ENCODE measurements around the gene EIF5. TPM values are rescaled to one million over a fixed set of nuclear protein-coding genes. Genes with fewer than 3 reads are reported as not detected.

The EIF5 gene
- total RNA-seq, 1 donor from 2014 or later: 261 TPM

GRCh38 chr14:103372017-103372416 lies 38.0 kb downstream of the EIF5 start:
- intact Hi-C loops (cut with micrococcal nuclease): no loop called here
- H3K27me3 Mint-ChIP-seq (ENCODE audit: low read depth): peaks cover 8% of the 10 kb centered on the region
- no peak overlapping the region for H3K27ac Mint-ChIP-seq

DNA sequence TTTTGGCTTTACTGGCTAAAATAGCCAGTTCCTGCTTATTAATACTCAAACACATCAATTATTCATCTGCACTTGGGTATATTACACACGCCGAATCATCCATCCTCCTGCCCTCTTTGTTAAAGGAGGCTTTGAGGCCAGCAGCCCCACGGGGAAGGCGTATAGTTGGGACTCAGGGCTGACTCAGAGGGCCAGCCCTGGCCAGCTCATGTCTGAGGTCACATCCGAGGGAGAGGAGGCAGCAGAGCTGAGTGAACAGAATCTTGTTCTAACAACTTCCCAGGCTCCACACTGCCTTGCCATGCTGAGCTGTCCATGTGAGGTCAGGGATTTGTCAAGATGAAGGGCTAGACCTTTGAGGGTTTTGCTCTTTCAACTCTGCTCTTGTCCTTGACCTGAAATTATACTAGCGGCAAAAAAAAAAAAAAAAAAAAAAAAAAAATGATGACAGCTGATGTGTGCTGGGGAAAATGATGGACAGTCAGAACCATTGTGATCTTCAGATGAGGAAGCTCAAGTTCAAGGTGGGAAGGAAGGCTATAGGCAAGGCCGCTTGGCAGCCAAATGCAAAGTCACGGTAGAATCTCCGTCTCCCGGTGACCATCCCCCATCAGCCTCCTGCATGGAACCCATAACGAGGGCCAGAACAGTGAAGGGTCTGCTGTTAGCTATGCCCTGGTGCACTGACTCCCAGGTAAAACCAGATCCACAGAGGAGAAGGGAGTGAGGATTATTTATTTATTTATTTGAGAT lies 38.7 kb downstream of the EIF5 start:
- H3K27ac Mint-ChIP-seq: no peak overlapping the region
- no peaks in the 10 kb centered on the region for H3K36me3 Mint-ChIP-seq (ENCODE audit: low read depth)
- peaks cover 5% of the 10 kb centered on the region for H3K4me1 Mint-ChIP-seq (ENCODE audit: low read depth)
- peaks cover 8% of the 10 kb centered on the region for H3K27me3 Mint-ChIP-seq (ENCODE audit: low read depth)
- intact Hi-C loops (cut with micrococcal nuclease): no loop called here
- DNase-seq (ENCODE audit: low spot score): no peak
- H3K4me3 Mint-ChIP-seq (ENCODE audit: low read depth): no peak overlapping the region
- H3K9me3 Mint-ChIP-seq: no peaks in the 10 kb centered on the region

More at GRCh38 chr14:103372017-103372416, 38.0 kb downstream of the EIF5 start:
- no peaks in the 10 kb centered on the region for H3K9me3 Mint-ChIP-seq
- no peaks in the 10 kb centered on the region for H3K36me3 Mint-ChIP-seq (ENCODE audit: low read depth)
- H3K4me1 Mint-ChIP-seq (ENCODE audit: low read depth): peaks cover 5% of the 10 kb centered on the region
- DNase-seq (ENCODE audit: low spot score): no peak
- H3K4me3 Mint-ChIP-seq (ENCODE audit: low read depth): no peak overlapping the region

- Mint-ChIP-seq H3K27ac (no peak overlapping the region), H3K9me3 (no peaks in the 10 kb centered on the region), H3K36me3 (ENCODE audit: low read depth) (no peaks in the 10 kb centered on the region), H3K27me3 (ENCODE audit: low read depth) (peaks cover 8% of the 10 kb centered on the region), H3K4me1 (ENCODE audit: low read depth) (peaks cover 5% of the 10 kb centered on the region), H3K4me3 (ENCODE audit: low read depth) (no peak overlapping the region)
- DNase-seq (ENCODE audit: low spot score): no peak
- intact Hi-C loops (cut with micrococcal nuclease): no loop called here
Observed at GRCh38 chr14:103374121-103374520, 40.1 kb downstream of the EIF5 start.

DNA sequence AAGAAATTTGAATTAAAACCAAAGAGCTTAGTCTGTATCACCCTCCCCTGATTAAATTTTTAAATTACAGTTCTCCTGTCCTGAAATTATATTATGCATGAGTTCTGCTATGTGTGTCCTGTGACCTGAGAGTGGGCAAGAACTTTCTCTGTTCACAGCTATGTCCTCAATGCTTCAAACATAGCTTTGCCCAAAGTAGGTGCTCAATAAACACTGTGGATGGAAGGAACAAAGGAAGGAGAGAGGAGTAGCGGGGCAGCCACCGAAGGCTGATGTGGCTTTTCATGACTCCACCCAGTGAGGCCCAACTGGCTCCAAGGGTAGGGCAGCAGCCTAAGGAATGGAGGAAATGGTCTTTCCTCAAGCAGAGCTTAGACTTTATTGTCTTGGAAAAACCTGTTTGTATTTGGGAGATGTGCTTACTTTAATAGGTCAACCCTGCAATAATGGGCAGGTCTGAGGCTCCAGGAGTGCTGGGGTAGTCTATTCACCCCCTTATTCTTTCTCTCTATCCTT lies 43.5 kb downstream of the EIF5 start:
- intact Hi-C loops (cut with micrococcal nuclease): no loop called here

GRCh38 chr14:103378038-103378854 lies 44.2 kb downstream of the EIF5 start:
- Mint-ChIP-seq H3K36me3 (ENCODE audit: low read depth) (no peaks in the 10 kb centered on the region), H3K4me3 (ENCODE audit: low read depth) (no peak overlapping the region), H3K9me3 (no peaks in the 10 kb centered on the region), H3K27ac (no peak overlapping the region), H3K27me3 (ENCODE audit: low read depth) (peaks cover 8% of the 10 kb centered on the region), H3K4me1 (ENCODE audit: low read depth) (peaks cover 12% of the 10 kb centered on the region)
- no peak for DNase-seq (ENCODE audit: low spot score)
- intact Hi-C loops (cut with micrococcal nuclease): no loop called here

More for the DNA sequence above, 43.5 kb downstream of the EIF5 start:
- peaks cover 11% of the 10 kb centered on the region for H3K4me1 Mint-ChIP-seq (ENCODE audit: low read depth)
- H3K4me3 Mint-ChIP-seq (ENCODE audit: low read depth): no peak overlapping the region
- H3K27ac Mint-ChIP-seq: no peak overlapping the region
- DNase-seq (ENCODE audit: low spot score): no peak
- no peaks in the 10 kb centered on the region for H3K36me3 Mint-ChIP-seq (ENCODE audit: low read depth)
- H3K27me3 Mint-ChIP-seq (ENCODE audit: low read depth): peaks cover 8% of the 10 kb centered on the region
- H3K9me3 Mint-ChIP-seq: no peaks in the 10 kb centered on the region

- Mint-ChIP-seq H3K27ac (no peak overlapping the region), H3K9me3 (no peaks in the 10 kb centered on the region), H3K36me3 (ENCODE audit: low read depth) (peaks cover under 1% of the 10 kb centered on the region), H3K4me3 (ENCODE audit: low read depth) (no peak overlapping the region), H3K4me1 (ENCODE audit: low read depth) (peaks cover 15% of the 10 kb centered on the region), H3K27me3 (ENCODE audit: low read depth) (peaks cover 6% of the 10 kb centered on the region)
- DNase-seq (ENCODE audit: low spot score): no peak
- intact Hi-C loops (cut with micrococcal nuclease): loop anchor here (10.0 kb wide), 1 partner anchor 254 kb away; no protein-coding TSS in a partner anchor
Observed at GRCh38 chr14:103380719-103381377, 46.8 kb downstream of the EIF5 start.

DNA sequence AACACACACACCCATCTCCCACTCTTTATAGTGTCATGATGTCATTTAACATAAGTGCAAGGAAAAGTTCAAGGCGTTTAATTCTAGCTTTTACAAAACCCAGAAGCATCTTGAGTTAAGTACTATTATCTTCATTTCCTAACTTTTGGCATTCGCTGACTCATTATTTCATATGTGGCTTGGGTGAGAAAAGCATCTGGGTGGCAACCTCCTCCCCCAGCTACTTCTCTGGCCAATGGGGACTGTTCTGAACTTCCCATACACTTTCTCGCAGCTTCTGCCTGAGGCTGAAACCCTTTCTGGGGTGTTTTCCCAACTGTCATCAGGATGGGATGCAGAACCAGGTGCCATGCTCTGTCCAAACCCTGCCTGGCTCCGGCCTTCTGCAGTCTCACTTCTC lies 48.3 kb downstream of the EIF5 start:
- Mint-ChIP-seq H3K27ac (no peak overlapping the region), H3K9me3 (no peaks in the 10 kb centered on the region)
- intact Hi-C loops (cut with micrococcal nuclease): loop anchor here (10.0 kb wide), 1 partner anchor 252 kb away; no protein-coding TSS in a partner anchor

GRCh38 chr14:103384450-103385151 lies 50.6 kb downstream of the EIF5 start:
- peak overlapping the region; percentile 89 for H3K27ac Mint-ChIP-seq
- intact Hi-C loops (cut with micrococcal nuclease): loop anchor here (1.0 to 10.0 kb wide), 4 partner anchors 10 to 250 kb away; partner anchors contain the start of gene EIF5

More for the DNA sequence above, 48.3 kb downstream of the EIF5 start:
- H3K4me1 Mint-ChIP-seq (ENCODE audit: low read depth): peaks cover 21% of the 10 kb centered on the region
- H3K4me3 Mint-ChIP-seq (ENCODE audit: low read depth): no peak overlapping the region
- H3K36me3 Mint-ChIP-seq (ENCODE audit: low read depth): peaks cover 5% of the 10 kb centered on the region
- DNase-seq (ENCODE audit: low spot score): no peak
- H3K27me3 Mint-ChIP-seq (ENCODE audit: low read depth): peaks cover 5% of the 10 kb centered on the region

GRCh38 chr14:103385152-103385928 lies 51.3 kb downstream of the EIF5 start, which contains the start of gene MARK3:
Gene MARK3, plus strand, starts transcription at chr14:103385415. Its CDS starts 615 bp downstream, at chr14:103386030.
- peak; percentile 96 for DNase-seq (ENCODE audit: low spot score)
- Mint-ChIP-seq H3K27me3 (ENCODE audit: low read depth) (peaks cover 5% of the 10 kb centered on the region), H3K4me3 (ENCODE audit: low read depth) (peak within 1 kb of the TSS; percentile 99), H3K9me3 (no peaks in the 10 kb centered on the region), H3K36me3 (ENCODE audit: low read depth) (peaks cover 11% of the 10 kb centered on the region), H3K27ac (peak within 1 kb of the TSS; percentile 93), H3K4me1 (ENCODE audit: low read depth) (peaks cover 27% of the 10 kb centered on the region)
- intact Hi-C loops (cut with micrococcal nuclease): loop anchor here (1.0 to 10.0 kb wide), 4 partner anchors 9 to 249 kb away; partner anchors contain the start of gene EIF5

More at GRCh38 chr14:103384450-103385151, 50.6 kb downstream of the EIF5 start:
- Mint-ChIP-seq H3K9me3 (no peaks in the 10 kb centered on the region), H3K36me3 (ENCODE audit: low read depth) (peaks cover 11% of the 10 kb centered on the region), H3K4me3 (ENCODE audit: low read depth) (peak overlapping the region; percentile 87), H3K27me3 (ENCODE audit: low read depth) (peaks cover 5% of the 10 kb centered on the region), H3K4me1 (ENCODE audit: low read depth) (peaks cover 27% of the 10 kb centered on the region)
- DNase-seq (ENCODE audit: low spot score): no peak

DNA sequence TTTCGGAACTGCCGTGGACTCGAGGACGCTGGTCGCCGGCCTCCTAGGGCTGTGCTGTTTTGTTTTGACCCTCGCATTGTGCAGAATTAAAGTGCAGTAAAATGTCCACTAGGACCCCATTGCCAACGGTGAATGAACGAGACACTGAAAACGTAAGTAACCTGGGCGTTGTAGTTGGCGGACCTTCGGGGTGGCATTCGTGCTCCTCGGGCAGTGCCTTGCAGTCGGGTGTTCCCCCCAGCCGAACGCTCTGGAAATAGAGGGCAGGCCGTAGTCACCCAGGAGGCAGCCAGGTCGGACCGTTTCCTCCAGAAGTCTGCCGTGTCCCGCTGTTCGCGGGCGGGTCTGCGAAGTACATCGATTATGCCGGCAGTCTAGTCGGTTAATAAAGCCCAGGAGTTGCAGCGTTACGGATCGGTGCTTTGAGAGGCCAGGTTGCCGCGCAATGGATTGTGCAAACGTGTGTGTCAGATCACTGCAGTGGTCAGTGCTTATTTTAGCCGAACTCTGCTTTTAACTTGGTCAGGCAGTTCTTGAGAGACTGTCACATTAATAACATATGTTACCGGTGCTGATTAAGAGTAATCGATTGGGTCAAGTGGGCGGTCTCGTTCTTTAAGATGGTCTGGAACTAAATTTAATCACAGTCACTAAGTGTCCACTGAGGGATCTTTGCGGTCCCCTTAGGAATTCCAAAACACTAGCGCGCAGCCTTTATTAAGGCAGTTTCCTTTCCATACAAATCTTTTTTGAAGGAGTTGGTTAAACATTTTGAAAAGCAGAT lies 52.1 kb downstream of the EIF5 start:
- peak; percentile 22 for DNase-seq (ENCODE audit: low spot score)
- H3K27ac Mint-ChIP-seq: peak overlapping the region; percentile 93
- H3K36me3 Mint-ChIP-seq (ENCODE audit: low read depth): peaks cover 11% of the 10 kb centered on the region
- no peaks in the 10 kb centered on the region for H3K9me3 Mint-ChIP-seq
- intact Hi-C loops (cut with micrococcal nuclease): loop anchor here (1.0 to 10.0 kb wide), 4 partner anchors 8 to 249 kb away; partner anchors contain the start of gene EIF5
- peaks cover 3% of the 10 kb centered on the region for H3K27me3 Mint-ChIP-seq (ENCODE audit: low read depth)
- peaks cover 29% of the 10 kb centered on the region for H3K4me1 Mint-ChIP-seq (ENCODE audit: low read depth)
- H3K4me3 Mint-ChIP-seq (ENCODE audit: low read depth): peak overlapping the region; percentile 99

All from activated T-helper 2 cell treated with anti-CD3 and anti-CD28 coated beads, Interferon-gamma antibody, Interleukin-2, Interleukin-4, amounts not matched to agents 10 μg/mL and 5 μg/mL and 100 μg/mL, durations not matched to agents 14 hours and 24 hours and 36 hours (primary cell).